Measurements from ENCODE around the gene NECAP2.

DNA sequence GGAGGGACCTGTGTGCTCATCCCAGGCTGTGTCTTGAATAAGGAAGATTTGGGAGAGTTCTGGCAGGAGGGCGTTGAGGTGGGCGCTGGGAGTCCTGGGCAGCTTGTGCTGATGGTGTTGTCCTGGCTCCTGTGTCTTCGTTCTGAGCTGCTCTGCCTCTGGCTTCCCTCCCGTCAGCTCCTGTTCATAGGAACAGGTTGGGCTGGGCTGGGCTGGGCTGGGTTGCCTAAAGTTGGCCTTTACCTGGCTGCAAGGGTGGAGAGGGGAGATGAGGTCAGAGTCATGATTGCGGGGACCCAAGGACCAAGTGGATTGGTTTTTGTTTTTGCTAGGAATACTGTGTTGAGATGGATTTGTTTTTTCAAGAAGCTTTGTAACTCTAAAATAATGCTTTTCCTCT, 9.1 kb downstream of the NECAP2 start:
- no peak for TF ChIP-seq CTCF (IDR thresholded peaks at IDR 0.05; ENCODE audit: low read depth, low read length)
- no peak for TF ChIP-seq POLR2A (IDR thresholded peaks at IDR 0.05; ENCODE audit: extremely low read depth, insufficient read length)
